ENCODE measurements around the gene NRG4.
"Not testable (repeated sequence)": the region's sequence is repeated elsewhere in the genome, so short reads cannot be mapped to it uniquely, and the experiment has no call there.

The NRG4 gene

GRCh38 chr15:75994220-75994619 is 18.0 kb downstream of the NRG4 start:
- no peak for DNase-seq

GRCh38 chr15:75992897-75993296 is 19.3 kb downstream of the NRG4 start:
- no peak for DNase-seq

- no peak for DNase-seq
Observed at GRCh38 chr15:75989875-75990274, 22.3 kb downstream of the NRG4 start.

DNA sequence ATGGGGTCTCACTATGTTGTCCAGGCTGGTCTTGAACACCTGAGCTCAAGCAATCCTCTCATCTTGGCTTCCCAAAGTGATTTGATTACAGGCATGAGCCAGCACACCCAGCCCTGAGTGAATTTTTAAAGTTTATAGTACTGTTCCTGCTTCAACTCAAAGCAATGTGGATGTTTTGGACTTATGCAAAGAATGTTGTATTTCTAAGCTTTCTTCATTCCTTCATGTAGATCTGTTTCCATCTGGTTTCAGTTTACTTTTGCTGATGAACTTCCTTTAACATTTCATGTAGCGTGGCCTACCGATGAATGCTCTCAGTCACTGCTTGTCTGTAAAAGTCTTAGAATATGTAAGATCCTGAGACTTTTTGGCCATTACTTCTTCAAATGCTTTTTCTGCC is 23.2 kb downstream of the NRG4 start:
- DNase-seq, result no peak

- DNase-seq, result no peak
Observed at GRCh38 chr15:75985971-75986370, 26.3 kb downstream of the NRG4 start.

DNA sequence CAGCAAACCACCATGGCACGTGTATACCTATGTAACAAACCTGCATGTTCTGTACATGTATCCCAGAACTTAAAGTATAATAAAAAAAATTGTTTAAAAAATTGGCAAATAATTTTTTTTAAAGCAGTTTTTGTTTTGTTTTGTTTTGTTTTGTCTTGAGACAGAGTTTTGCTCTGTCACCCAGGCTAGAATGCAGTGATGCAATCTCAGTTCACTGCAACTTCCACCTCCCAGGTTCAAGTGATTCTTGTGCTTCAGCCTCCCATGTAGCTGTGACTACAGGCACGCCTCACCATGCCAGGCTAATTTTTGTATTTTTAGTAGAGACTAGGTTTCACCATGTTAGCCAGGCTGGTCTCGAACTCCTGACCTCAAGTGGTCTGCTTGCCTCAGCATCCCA is 27.5 kb downstream of the NRG4 start:
- DNase-seq, result not testable (repeated sequence)

- DNase-seq, result no peak
Observed at GRCh38 chr15:75982468-75982867, 29.8 kb downstream of the NRG4 start.

DNA sequence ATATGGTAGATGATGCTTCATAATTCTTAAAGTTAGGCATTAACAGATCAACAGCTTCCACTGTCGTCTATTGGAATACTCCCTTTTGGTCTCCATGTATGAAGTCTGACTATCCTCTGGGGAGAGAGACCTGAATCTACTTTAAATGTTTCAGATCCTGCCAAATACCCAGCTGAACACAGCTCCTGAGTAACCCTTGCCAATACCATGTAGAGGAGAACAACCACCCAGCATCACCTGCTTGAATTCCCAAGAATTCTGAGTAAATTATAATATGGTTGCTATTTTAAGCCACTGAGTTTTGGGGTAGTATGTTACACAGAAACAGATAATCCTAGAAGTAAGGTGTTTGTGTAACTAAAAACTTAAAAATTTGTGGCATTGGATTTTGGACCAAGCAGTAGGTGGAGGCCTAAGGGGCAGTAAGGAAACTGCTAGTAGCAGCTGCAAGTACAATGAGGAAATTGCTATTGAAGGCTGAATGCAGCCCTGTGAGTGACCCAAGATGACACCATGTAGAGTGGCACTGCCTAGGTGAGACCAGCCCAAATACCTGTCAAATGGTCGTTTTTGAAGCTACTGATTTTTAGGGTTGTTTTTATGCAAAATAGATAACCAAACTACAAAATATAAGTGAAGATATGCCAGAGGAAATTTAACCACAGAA is 30.9 kb downstream of the NRG4 start:
- no peak for DNase-seq

- DNase-seq, result not testable (repeated sequence)
Observed at GRCh38 chr15:75976766-75977165, 35.5 kb downstream of the NRG4 start.

- DNase-seq, result no peak
Observed at GRCh38 chr15:75966073-75966472, 46.2 kb downstream of the NRG4 start.

DNA sequence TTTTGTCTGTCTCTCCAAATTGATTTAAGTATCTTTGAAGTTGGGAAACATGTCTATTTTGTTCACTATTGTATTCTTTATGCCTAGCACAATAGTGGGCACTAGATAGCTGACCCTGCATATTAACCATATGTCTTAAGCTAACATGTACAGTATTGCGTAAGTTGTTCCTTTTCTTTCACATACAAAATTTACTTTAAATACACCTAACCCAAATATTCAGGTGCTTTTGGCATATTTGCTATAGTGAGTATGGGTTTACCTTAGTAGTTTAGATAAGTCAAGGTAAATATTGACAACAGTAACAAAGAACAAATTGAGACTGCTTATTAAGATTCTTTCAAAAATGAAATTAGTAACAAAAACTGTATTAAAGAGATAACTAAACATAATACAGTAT is 50.9 kb downstream of the NRG4 start:
- DNase-seq, result no peak

GRCh38 chr15:75955720-75956119 is 56.5 kb downstream of the NRG4 start:
- DNase-seq, result no peak

DNA sequence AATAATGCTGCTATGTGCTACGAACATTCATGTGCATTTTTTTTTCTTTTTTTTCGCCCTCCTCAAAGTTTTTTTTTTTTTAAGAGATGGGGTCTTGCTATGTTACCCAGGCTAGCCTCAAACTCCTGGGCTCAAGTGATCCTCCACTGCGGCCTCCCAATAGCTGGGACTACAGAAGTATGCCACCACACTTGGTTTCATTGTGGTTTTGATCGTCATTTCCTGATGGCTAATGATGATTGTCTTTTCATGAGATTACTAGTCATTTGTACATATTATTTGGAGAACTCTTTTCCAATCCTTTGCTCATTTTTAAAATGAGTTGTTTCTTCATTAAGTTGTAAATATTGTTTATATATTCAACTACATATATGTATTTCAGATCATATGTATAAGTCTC is 59.7 kb downstream of the NRG4 start:
- DNase-seq, result no peak

DNA sequence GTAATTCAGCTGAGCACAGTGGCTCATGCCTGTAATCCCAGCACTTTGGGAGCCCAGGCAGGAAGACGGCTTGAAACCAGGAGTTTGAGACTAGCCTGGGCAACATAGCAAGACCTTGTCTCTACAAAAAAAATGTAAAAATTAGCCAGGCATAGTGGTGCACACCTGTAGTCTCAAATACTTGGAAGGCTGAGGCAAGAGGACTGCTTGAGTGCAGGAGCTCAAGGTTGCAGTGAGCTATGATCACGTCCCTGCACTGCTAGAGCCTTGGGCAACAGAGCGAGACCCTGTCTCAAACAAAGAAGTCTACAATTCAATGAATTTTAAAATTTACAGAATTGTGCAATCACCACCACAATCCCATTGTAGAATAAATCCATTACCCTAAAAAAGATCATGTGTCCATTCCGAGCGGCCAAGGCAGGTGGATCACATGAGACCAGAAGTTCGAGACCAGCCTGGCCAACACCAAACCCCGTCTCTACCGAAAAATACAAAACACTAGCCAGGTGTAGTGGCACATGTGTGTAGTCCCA is 63.4 kb downstream of the NRG4 start:
- DNase-seq, result no peak

DNA sequence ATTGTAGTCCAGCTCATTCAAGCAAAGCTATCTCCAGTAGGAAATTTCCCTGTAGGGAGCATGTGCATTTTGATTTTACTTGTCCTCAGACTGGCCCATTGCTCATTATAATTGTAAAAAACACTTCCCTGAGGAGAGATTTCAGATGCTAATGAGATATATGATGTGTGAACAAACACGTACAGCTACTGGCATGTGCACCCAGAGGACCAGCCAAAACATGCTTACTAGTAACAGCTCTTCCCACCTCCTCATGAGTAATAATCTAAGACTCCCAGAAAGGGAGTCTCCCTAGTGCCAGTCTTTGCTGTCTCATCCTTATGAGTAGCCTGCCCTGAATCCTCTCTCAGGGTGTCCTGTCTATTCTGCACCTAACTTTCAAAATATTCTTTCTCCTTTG is 65.1 kb downstream of the NRG4 start:
- DNase-seq, result no peak

- no peak for DNase-seq
Observed at GRCh38 chr15:75945953-75946352, 66.3 kb downstream of the NRG4 start.

DNA sequence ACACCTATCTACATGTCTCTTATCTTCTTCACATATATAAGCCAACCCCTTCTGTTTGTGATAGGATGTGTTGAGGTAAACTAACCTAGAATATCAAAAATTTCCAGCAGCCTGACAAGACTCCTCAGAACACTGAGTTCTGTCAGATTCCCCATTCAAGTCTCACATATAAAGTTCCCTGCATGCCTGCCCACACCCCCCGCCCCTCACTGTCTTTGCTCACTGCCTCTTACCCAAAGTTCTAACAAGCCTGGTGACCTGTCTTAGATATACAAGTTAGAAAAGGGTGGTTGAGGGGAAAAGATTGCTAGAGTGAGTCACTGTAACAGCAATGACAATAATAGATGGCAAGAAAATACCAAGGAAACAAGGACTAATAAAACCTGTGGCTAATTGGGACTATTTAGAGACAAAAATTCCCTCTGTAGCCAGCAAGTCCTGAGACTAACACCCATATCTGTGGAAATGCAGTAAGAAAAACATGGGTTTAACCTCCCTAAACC is 68.5 kb downstream of the NRG4 start:
- DNase-seq, result no peak

DNA sequence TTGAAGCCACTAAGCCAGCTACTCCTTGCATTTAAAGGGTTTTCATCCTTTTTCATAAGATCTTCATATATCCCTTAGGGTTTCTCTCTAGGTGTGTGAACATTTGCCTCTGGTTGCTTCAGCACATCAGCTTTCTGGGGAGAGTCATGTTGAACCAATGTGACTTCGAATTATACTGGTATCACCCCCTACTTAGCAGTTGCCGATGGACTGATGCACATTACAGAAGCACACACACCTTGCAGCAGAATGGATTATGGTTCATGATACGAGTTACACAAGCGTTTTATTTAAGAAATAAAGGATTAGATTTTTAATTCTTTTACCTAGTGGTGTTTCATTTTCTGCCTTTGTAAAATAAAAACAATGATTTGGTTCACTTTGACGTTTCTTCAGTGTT is 69.0 kb downstream of the NRG4 start:
- no peak for DNase-seq

DNA sequence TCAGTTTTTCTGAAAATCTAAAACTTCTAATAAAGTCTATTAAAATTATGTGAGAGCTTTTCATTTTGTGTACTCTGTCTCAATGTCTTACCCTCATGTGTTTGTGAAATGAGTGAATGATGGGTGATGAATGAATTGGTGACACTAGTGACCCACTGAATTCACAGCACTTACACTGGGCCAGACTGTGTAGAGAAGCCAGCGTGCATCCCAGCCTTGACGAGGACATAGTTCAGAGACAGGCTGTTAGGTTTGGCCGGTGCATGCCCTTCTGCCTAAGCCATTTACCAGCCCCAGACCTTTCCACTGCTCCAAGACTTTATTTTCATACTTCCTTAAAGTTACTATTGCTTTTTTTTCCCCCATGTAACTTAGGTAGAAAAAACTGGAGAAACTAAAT is 69.8 kb downstream of the NRG4 start:
- no peak for DNase-seq

DNA sequence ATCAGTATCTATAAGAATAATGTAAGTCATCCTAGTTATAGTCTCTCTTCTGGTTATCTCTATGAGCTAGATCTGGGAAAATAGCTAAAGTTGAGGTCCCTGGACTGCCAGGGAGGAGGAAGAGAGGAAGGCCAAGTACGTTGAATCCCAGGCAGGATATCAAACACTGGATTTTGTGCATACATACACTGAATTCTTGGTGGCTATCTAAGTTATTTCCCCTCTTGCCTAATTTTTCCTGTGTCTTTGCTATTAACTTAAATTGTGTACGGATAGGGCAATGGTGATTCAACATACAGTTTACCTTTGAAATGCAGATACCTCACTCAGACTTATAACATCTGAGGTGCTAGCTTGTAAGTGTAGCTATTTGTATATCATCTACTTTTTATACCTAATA is 81.4 kb downstream of the NRG4 start:
- no peak for DNase-seq

- no peak for DNase-seq
Observed at GRCh38 chr15:75929799-75930565, 82.2 kb downstream of the NRG4 start.

DNA sequence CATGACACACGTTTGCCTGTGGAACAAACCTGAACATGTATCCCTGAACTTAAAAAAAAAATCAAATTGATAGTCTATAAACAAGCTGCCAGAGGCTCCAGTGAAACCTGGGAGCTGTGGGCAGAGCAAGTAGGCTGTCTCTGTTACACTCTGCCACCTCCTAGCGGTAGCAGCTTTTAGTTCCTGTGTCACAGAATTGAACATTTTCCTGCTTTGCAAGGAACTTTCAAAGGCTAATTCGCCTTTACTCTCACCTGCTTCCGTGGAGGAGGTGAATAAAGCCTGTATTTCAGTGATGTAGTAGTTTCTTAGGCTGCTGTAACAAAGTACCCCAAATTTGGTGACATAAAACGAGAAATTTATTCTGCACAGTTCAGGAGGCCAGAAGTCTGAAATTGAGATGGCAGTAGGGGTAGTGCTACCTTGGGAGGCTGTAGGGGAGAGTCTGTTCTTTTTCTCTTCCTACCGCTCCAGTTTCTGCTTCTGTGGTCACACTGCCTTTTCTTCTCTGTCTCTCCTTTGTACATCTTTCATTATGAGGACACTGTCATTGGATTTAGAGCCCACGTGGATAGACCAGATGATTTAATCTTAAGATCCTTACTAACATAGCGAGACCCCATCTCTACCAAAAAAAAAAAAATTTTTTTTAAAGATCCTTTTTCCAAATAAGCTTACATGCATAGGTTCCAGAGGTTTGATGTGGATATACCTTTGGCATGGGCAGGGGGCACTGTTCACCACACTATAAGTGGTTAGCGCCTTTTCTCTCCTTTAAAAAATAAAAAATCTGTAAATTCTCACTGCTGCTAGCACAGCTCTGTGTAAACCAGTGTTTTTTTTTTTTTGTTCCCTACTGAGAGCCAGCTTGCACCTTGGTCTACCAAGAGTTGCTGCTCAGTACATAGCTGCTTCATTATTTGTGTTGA is 83.3 kb downstream of the NRG4 start:
- DNase-seq, result no peak

All from amygdala (tissue), 56 donors.